GM12874 (cell line): ENCODE results near the gene SNRNP40.

ENCODE experiments used
- CTCF ChIP-seq: IDR thresholded peaks from 2 replicates; pipeline ENCODE4 v1.5.1; 2011; ENCODE audit warnings: low read depth, mild to moderate bottlenecking, control low read depth, low read length, moderate library complexity; ENCODE audit not compliant: insufficient read depth

SNRNP40 gene

GRCh38 chr1:31214316-31215064 lies 82.1 kb downstream of the SNRNP40 start:
- TF ChIP-seq CTCF: no peak
